HepG2 (cell line): ENCODE data around the gene ACAP3.

ENCODE experiments used
- CTCF ChIP-seq: sonication (generic); formaldehyde crosslinking; IDR thresholded peaks from 2 replicates; pipeline ENCODE4 v1.5.0; 2020; ENCODE audit warnings: mild to moderate bottlenecking, missing genetic modification reagents, moderate library complexity
- DNMT1 ChIP-seq: sonication (generic); formaldehyde crosslinking; IDR thresholded peaks from 2 replicates; pipeline ENCODE4 v1.5.1; 2020; ENCODE audit warnings: mild to moderate bottlenecking, missing genetic modification reagents
- ELF4 ChIP-seq: sonication (generic); formaldehyde crosslinking; IDR thresholded peaks from 2 replicates; pipeline ENCODE4 v1.5.0; 2020; ENCODE audit warnings: missing genetic modification reagents, mild to moderate bottlenecking, moderate library complexity, borderline replicate concordance
- RBM22 ChIP-seq: fragments of 200-400 bp; formaldehyde crosslinking; optimal IDR thresholded peaks from 2 replicates; pipeline ENCODE3; 2017; ENCODE audit warnings: mild to moderate bottlenecking, low read length, moderate library complexity
- ZMYM3 ChIP-seq: sonication (generic); formaldehyde crosslinking; IDR thresholded peaks from 2 replicates; pipeline ENCODE4 v1.5.1; 2020; ENCODE audit warnings: mild to moderate bottlenecking, missing genetic modification reagents
- ZNF207 ChIP-seq: fragments of 450-650 bp; IDR thresholded peaks from 2 replicates; pipeline ENCODE4 v1.6.1; 2016; ENCODE audit warnings: antibody characterized with exemption, borderline replicate concordance

DNA sequence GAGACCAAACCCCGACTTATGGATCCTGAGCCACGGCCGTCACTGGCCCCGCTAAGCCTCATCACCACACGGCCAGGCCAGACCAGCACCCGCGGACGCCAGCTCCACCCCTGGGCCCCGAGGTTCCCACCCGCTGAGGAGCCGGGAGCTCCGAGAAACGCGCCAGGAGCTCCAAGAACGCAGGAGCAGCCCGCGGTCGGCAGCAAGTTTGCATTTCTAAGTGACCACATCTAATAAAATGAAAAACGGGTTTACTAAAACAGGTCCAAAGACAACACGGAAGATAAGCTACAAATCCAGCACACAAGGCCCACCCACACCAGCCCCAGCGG lies 53.1 kb downstream of the ACAP3 start:
- TF ChIP-seq RBM22 (no peak), ELF4 (CRISPR knock-in tag) (no peak), CTCF (no peak), DNMT1 (CRISPR knock-in tag) (no peak), ZMYM3 (no peak), ZNF207 (no peak)
